ENCODE measurements around the gene ELF4.
A peak's percentile ranks its signal among the peaks of the same experiment; 100 is the strongest.

The ELF4 gene

GRCh38 chrX:130111220-130112154 is 1.2 kb upstream of the ELF4 start:
- peak overlapping the region; percentile 45 for H3K4me3 ChIP-seq (ENCODE audit: low read depth, low read length)
- TF ChIP-seq CTCF (IDR thresholded peaks at IDR 0.05; ENCODE audit: low read depth, low read length): no peak

GRCh38 chrX:130109429-130110378 is 593 bp downstream of the ELF4 start:
- no peak for TF ChIP-seq CTCF (IDR thresholded peaks at IDR 0.05; ENCODE audit: low read depth, low read length)
- H3K4me3 ChIP-seq (ENCODE audit: low read depth, low read length): peak overlapping the region; percentile 68

GRCh38 chrX:130108647-130109428 is 1.5 kb downstream of the ELF4 start:
- H3K4me3 ChIP-seq (ENCODE audit: low read depth, low read length): peak overlapping the region; percentile 68
- no peak for TF ChIP-seq CTCF (IDR thresholded peaks at IDR 0.05; ENCODE audit: low read depth, low read length)

- no peak for TF ChIP-seq CTCF (IDR thresholded peaks at IDR 0.05; ENCODE audit: low read depth, low read length)
- no peak overlapping the region for H3K4me3 ChIP-seq (ENCODE audit: low read depth, low read length)
Measured at GRCh38 chrX:130106071-130106470, 4.2 kb downstream of the ELF4 start.

- TF ChIP-seq CTCF (IDR thresholded peaks at IDR 0.05; ENCODE audit: low read depth, low read length): no peak
- no peak overlapping the region for H3K4me3 ChIP-seq (ENCODE audit: low read depth, low read length)
Measured at GRCh38 chrX:130105244-130105643, 5.1 kb downstream of the ELF4 start.

- TF ChIP-seq CTCF (IDR thresholded peaks at IDR 0.05; ENCODE audit: low read depth, low read length): no peak
- H3K4me3 ChIP-seq (ENCODE audit: low read depth, low read length): no peak overlapping the region
Measured at GRCh38 chrX:130103605-130104004, 6.7 kb downstream of the ELF4 start.

Data from WI38 (cell line).